Esophagus muscularis mucosa (tissue), 4 donors: Measurements from ENCODE around the gene LRRC8D.

Experiments
- EP300 ChIP-seq: sonication (generic); formaldehyde crosslinking; IDR thresholded peaks from one replicate; pipeline ENCODE4 v1.6.1; 2017; ENCODE audit warnings: antibody characterized with exemption
- POLR2AphosphoS5 ChIP-seq, 2 donors: sonication (generic); formaldehyde crosslinking; IDR thresholded peaks; one replicate each; pipeline ENCODE4 v1.6.1; 2017; ENCODE audit warnings: antibody characterized with exemption in 2 of 2
- TF ChIP-seq, protein P1 (sequence below), 3 experiments: fragments of 200-600 bp in 2 of 3; fragments of 450-650 bp in 1 of 3; sonication (generic) in 2 of 3; IDR thresholded peaks; one replicate each; pipeline ENCODE4 v1.5.1; 2017 to 2019; ENCODE audit warnings: antibody characterized with exemption in 3 of 3, mild to moderate bottlenecking in 2 of 3, moderate library complexity in 1 of 3

- TF ChIP-seq POLR2AphosphoS5 (IDR thresholded peaks at IDR 0.05) (no peak), EP300 (no peak)
- TF ChIP-seq, protein P1, sequence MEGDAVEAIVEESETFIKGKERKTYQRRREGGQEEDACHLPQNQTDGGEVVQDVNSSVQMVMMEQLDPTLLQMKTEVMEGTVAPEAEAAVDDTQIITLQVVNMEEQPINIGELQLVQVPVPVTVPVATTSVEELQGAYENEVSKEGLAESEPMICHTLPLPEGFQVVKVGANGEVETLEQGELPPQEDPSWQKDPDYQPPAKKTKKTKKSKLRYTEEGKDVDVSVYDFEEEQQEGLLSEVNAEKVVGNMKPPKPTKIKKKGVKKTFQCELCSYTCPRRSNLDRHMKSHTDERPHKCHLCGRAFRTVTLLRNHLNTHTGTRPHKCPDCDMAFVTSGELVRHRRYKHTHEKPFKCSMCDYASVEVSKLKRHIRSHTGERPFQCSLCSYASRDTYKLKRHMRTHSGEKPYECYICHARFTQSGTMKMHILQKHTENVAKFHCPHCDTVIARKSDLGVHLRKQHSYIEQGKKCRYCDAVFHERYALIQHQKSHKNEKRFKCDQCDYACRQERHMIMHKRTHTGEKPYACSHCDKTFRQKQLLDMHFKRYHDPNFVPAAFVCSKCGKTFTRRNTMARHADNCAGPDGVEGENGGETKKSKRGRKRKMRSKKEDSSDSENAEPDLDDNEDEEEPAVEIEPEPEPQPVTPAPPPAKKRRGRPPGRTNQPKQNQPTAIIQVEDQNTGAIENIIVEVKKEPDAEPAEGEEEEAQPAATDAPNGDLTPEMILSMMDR (IDR thresholded peaks at IDR 0.05) = no peak
Observed at GRCh38 chr1:89954401-89954800, 133.6 kb downstream of the LRRC8D start.
